ENCODE results near the gene RABGEF1.

DNA sequence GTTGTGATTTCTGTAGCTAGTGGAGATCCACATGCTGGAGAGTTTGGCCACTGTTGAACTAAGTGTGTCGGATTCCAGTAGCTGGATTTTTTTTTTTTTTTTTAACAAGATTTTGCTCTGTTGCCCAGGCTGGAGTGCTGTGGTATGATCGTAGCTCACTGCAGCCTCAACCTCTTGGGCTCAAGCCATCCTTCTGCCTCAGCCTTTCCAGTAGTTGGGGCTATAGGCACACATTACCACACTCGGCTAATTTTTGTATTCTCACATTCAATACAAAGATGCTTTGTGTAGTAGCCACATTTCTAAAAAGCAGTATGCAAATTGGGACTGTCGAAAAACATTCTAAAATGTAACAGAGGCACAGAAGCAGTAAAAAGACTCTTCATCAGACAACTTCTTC lies 63.5 kb downstream of the RABGEF1 start:
- TF ChIP-seq EZH2 (IDR thresholded peaks at IDR 0.05; ENCODE audit: insufficient read depth, poor library complexity, severe bottlenecking): no peak
- TF ChIP-seq EZH2phosphoT487 (IDR thresholded peaks at IDR 0.05; ENCODE audit: insufficient read depth, low read depth): no peak
